Measurements from ENCODE around the gene DOCK2.
"Not testable (repeated sequence)": the region's sequence is repeated elsewhere in the genome, so short reads cannot be mapped to it uniquely, and the experiment has no call there.

The DOCK2 gene

GRCh38 chr5:169637085-169637548, at the start of gene DOCK2:
DOCK2 (plus strand) TSS chr5:169637275; CDS start chr5:169637327, 52 bp downstream.
- peak within 1 kb of the TSS; percentile 96 for H3K27ac Mint-ChIP-seq
- peaks cover 48% of the 10 kb centered on the region for H3K36me3 Mint-ChIP-seq (ENCODE audit: low read depth)
- H3K27me3 Mint-ChIP-seq = peaks cover 4% of the 10 kb centered on the region
- peak; percentile 82 for DNase-seq
- peak within 1 kb of the TSS; percentile 90 for H3K4me3 Mint-ChIP-seq
- peaks cover 50% of the 10 kb centered on the region for H3K4me1 Mint-ChIP-seq (ENCODE audit: low read depth)
- H3K9me3 Mint-ChIP-seq = peaks cover 13% of the 10 kb centered on the region

GRCh38 chr5:169590602-169591001, 46.5 kb upstream of the DOCK2 start:
- Mint-ChIP-seq H3K4me1 (ENCODE audit: low read depth) (peaks cover 9% of the 10 kb centered on the region), H3K27me3 (no peaks in the 10 kb centered on the region), H3K4me3 (no peak overlapping the region), H3K9me3 (no peaks in the 10 kb centered on the region), H3K36me3 (ENCODE audit: low read depth) (peaks cover 83% of the 10 kb centered on the region), H3K27ac (no peak overlapping the region)
- DNase-seq = no peak

GRCh38 chr5:169591636-169592035, 45.4 kb upstream of the DOCK2 start:
- H3K27me3 Mint-ChIP-seq = no peaks in the 10 kb centered on the region
- H3K9me3 Mint-ChIP-seq = no peaks in the 10 kb centered on the region
- no peak overlapping the region for H3K4me3 Mint-ChIP-seq
- peaks cover 88% of the 10 kb centered on the region for H3K36me3 Mint-ChIP-seq (ENCODE audit: low read depth)
- peaks cover under 1% of the 10 kb centered on the region for H3K4me1 Mint-ChIP-seq (ENCODE audit: low read depth)
- no peak for DNase-seq
- no peak overlapping the region for H3K27ac Mint-ChIP-seq

- no peaks in the 10 kb centered on the region for H3K27me3 Mint-ChIP-seq
- no peaks in the 10 kb centered on the region for H3K9me3 Mint-ChIP-seq
- no peaks in the 10 kb centered on the region for H3K4me1 Mint-ChIP-seq (ENCODE audit: low read depth)
- no peak overlapping the region for H3K4me3 Mint-ChIP-seq
- peaks cover 97% of the 10 kb centered on the region for H3K36me3 Mint-ChIP-seq (ENCODE audit: low read depth)
- DNase-seq = no peak
- no peak overlapping the region for H3K27ac Mint-ChIP-seq
Observed at GRCh38 chr5:169592937-169593650, 44.0 kb upstream of the DOCK2 start.

- no peak for DNase-seq
- peaks cover 96% of the 10 kb centered on the region for H3K36me3 Mint-ChIP-seq (ENCODE audit: low read depth)
- H3K4me1 Mint-ChIP-seq (ENCODE audit: low read depth) = no peaks in the 10 kb centered on the region
- H3K4me3 Mint-ChIP-seq = no peak overlapping the region
- H3K27ac Mint-ChIP-seq = no peak overlapping the region
- H3K27me3 Mint-ChIP-seq = no peaks in the 10 kb centered on the region
- H3K9me3 Mint-ChIP-seq = no peaks in the 10 kb centered on the region
Observed at GRCh38 chr5:169595172-169595820, 41.8 kb upstream of the DOCK2 start.

GRCh38 chr5:169599451-169599850, 37.6 kb upstream of the DOCK2 start:
- DNase-seq = no peak
- H3K4me3 Mint-ChIP-seq = no peak overlapping the region
- H3K9me3 Mint-ChIP-seq = no peaks in the 10 kb centered on the region
- peaks cover 97% of the 10 kb centered on the region for H3K36me3 Mint-ChIP-seq (ENCODE audit: low read depth)
- no peak overlapping the region for H3K27ac Mint-ChIP-seq
- H3K27me3 Mint-ChIP-seq = no peaks in the 10 kb centered on the region
- H3K4me1 Mint-ChIP-seq (ENCODE audit: low read depth) = no peaks in the 10 kb centered on the region

- DNase-seq = no peak
- Mint-ChIP-seq H3K4me3 (no peak overlapping the region), H3K27me3 (no peaks in the 10 kb centered on the region), H3K9me3 (no peaks in the 10 kb centered on the region), H3K36me3 (ENCODE audit: low read depth) (peaks cover 77% of the 10 kb centered on the region), H3K27ac (no peak overlapping the region), H3K4me1 (ENCODE audit: low read depth) (no peaks in the 10 kb centered on the region)
Observed at GRCh38 chr5:169602535-169602934, 34.5 kb upstream of the DOCK2 start.

- peaks cover 6% of the 10 kb centered on the region for H3K9me3 Mint-ChIP-seq
- peaks cover 41% of the 10 kb centered on the region for H3K36me3 Mint-ChIP-seq (ENCODE audit: low read depth)
- H3K4me1 Mint-ChIP-seq (ENCODE audit: low read depth) = no peaks in the 10 kb centered on the region
- no peak overlapping the region for H3K4me3 Mint-ChIP-seq
- no peaks in the 10 kb centered on the region for H3K27me3 Mint-ChIP-seq
- DNase-seq = no peak
- H3K27ac Mint-ChIP-seq = no peak overlapping the region
Observed at GRCh38 chr5:169606279-169606678, 30.8 kb upstream of the DOCK2 start.

GRCh38 chr5:169607882-169608281, 29.2 kb upstream of the DOCK2 start:
- Mint-ChIP-seq H3K27me3 (peaks cover 6% of the 10 kb centered on the region), H3K27ac (no peak overlapping the region), H3K9me3 (peaks cover 6% of the 10 kb centered on the region), H3K36me3 (ENCODE audit: low read depth) (peaks cover 25% of the 10 kb centered on the region), H3K4me3 (no peak overlapping the region), H3K4me1 (ENCODE audit: low read depth) (no peaks in the 10 kb centered on the region)
- no peak for DNase-seq

- peaks cover 7% of the 10 kb centered on the region for H3K9me3 Mint-ChIP-seq
- H3K27ac Mint-ChIP-seq = no peak overlapping the region
- no peak for DNase-seq
- H3K36me3 Mint-ChIP-seq (ENCODE audit: low read depth) = peaks cover 10% of the 10 kb centered on the region
- peaks cover 11% of the 10 kb centered on the region for H3K27me3 Mint-ChIP-seq
- H3K4me1 Mint-ChIP-seq (ENCODE audit: low read depth) = no peaks in the 10 kb centered on the region
- no peak overlapping the region for H3K4me3 Mint-ChIP-seq
Observed at GRCh38 chr5:169609716-169610115, 27.4 kb upstream of the DOCK2 start.

GRCh38 chr5:169610606-169611005, 26.5 kb upstream of the DOCK2 start:
- no peak for DNase-seq
- H3K27me3 Mint-ChIP-seq = peaks cover 13% of the 10 kb centered on the region
- peaks cover 5% of the 10 kb centered on the region for H3K36me3 Mint-ChIP-seq (ENCODE audit: low read depth)
- H3K27ac Mint-ChIP-seq = no peak overlapping the region
- H3K4me3 Mint-ChIP-seq = no peak overlapping the region
- H3K9me3 Mint-ChIP-seq = peaks cover 7% of the 10 kb centered on the region
- H3K4me1 Mint-ChIP-seq (ENCODE audit: low read depth) = no peaks in the 10 kb centered on the region

GRCh38 chr5:169615561-169615960, 21.5 kb upstream of the DOCK2 start:
- Mint-ChIP-seq H3K36me3 (ENCODE audit: low read depth) (no peaks in the 10 kb centered on the region), H3K4me1 (ENCODE audit: low read depth) (no peaks in the 10 kb centered on the region), H3K9me3 (peaks cover 6% of the 10 kb centered on the region), H3K4me3 (no peak overlapping the region), H3K27ac (no peak overlapping the region), H3K27me3 (peaks cover 14% of the 10 kb centered on the region)
- no peak for DNase-seq

GRCh38 chr5:169624307-169624706, 12.8 kb upstream of the DOCK2 start:
- H3K4me3 Mint-ChIP-seq; H3K36me3 Mint-ChIP-seq (ENCODE audit: low read depth); H3K9me3 Mint-ChIP-seq; H3K27me3 Mint-ChIP-seq; H3K27ac Mint-ChIP-seq; H3K4me1 Mint-ChIP-seq (ENCODE audit: low read depth); DNase-seq: not testable (repeated sequence)

GRCh38 chr5:169626779-169627178, 10.3 kb upstream of the DOCK2 start:
- no peak overlapping the region for H3K4me3 Mint-ChIP-seq
- no peaks in the 10 kb centered on the region for H3K36me3 Mint-ChIP-seq (ENCODE audit: low read depth)
- DNase-seq = no peak
- peaks cover 2% of the 10 kb centered on the region for H3K9me3 Mint-ChIP-seq
- peaks cover 6% of the 10 kb centered on the region for H3K4me1 Mint-ChIP-seq (ENCODE audit: low read depth)
- H3K27me3 Mint-ChIP-seq = peaks cover 3% of the 10 kb centered on the region
- H3K27ac Mint-ChIP-seq = no peak overlapping the region

- no peak overlapping the region for H3K27ac Mint-ChIP-seq
- H3K4me3 Mint-ChIP-seq = no peak overlapping the region
- no peak for DNase-seq
- peaks cover 2% of the 10 kb centered on the region for H3K9me3 Mint-ChIP-seq
- peaks cover 6% of the 10 kb centered on the region for H3K4me1 Mint-ChIP-seq (ENCODE audit: low read depth)
- H3K27me3 Mint-ChIP-seq = peaks cover 8% of the 10 kb centered on the region
- H3K36me3 Mint-ChIP-seq (ENCODE audit: low read depth) = no peaks in the 10 kb centered on the region
Observed at GRCh38 chr5:169627551-169627950, 9.5 kb upstream of the DOCK2 start.
